ENCODE data around the gene CPNE2. TPM values are rescaled to one million over a fixed set of nuclear protein-coding genes. Genes with fewer than 3 reads are reported as not detected.

The CPNE2 gene
- total RNA-seq, 5 donors from 2014 or later (not counting 1 experiment from before 2014, with no cell fraction given) = 5.5 to 9.3 (median 6.1) TPM

- POLR2A ChIA-PET = no interaction called here
- H3K4me1 ChIP-seq (ENCODE audit: control insufficient read depth in 1 of 2, extremely low read depth in 1 of 2, insufficient read depth in 2 of 2, low read length in 2 of 2) = peaks cover 4 to 34% of the 10 kb centered on the region in 2 experiments
Observed at GRCh38 chr16:57049678-57050077, 42.7 kb upstream of the CPNE2 start.

GRCh38 chr16:57051696-57052228 is 40.6 kb upstream of the CPNE2 start:
- Histone ChIP-seq H3K36me3 (ENCODE audit: control insufficient read depth in 2 of 2, extremely low read depth in 1 of 2, insufficient read depth in 1 of 2, low read length in 1 of 2) (peaks cover 17 to 91% of the 10 kb centered on the region in 2 donors), H3K27ac (ENCODE audit: low read length) (no peak overlapping the region), H3K9me3 (no peaks in the 10 kb centered on the region), H3K27me3 (replicated peaks in 1 of 2; ENCODE audit: control insufficient read depth in 2 of 2, extremely low read depth in 1 of 2, insufficient read depth in 2 of 2, low read length in 1 of 2) (no peaks in the 10 kb centered on the region), H3K4me3 (ENCODE audit: control insufficient read depth in 1 of 2, extremely low read depth in 1 of 2, low read length in 1 of 2) (no peak overlapping the region), H3K4me1 (ENCODE audit: control insufficient read depth in 1 of 2, extremely low read depth in 1 of 2, insufficient read depth in 2 of 2, low read length in 2 of 2) (peaks cover 0 to 14% of the 10 kb centered on the region in 2 experiments)
- ATAC-seq (replicated peaks in 1 of 4) (no peak), DNase-seq (no peak)
- Mint-ChIP-seq H3K4me3 (no peak overlapping the region), H3K27me3 (no peaks in the 10 kb centered on the region), H3K27ac (peak overlapping the region; percentile 71 to 80), H3K9me3 (no peaks in the 10 kb centered on the region), H3K4me1 (peaks cover 8 to 10% (median 9%) of the 10 kb centered on the region in 3 donors), H3K36me3 (peaks cover 52% of the 10 kb centered on the region)
- ChIA-PET CTCF (interaction anchor here (0.6 to 0.8 kb wide), 3 partner anchors 45 to 88 kb away, joined by 4 to 6 read pairs (median 5); no protein-coding TSS in a partner anchor), POLR2A (interaction anchor here in 1 of 2 donors (0.6 to 0.9 kb wide), 3 partner anchors 120 to 1213 kb away, joined by 3 to 4 read pairs (median 3); no protein-coding TSS in a partner anchor)
- 60% methylated on average over 7 of the region's 11 CpGs for WGBS (ENCODE audit: insufficient coverage)

More at GRCh38 chr16:57049678-57050077, 42.7 kb upstream of the CPNE2 start:
- DNase-seq = no peak
- H3K27ac ChIP-seq (ENCODE audit: low read length) = no peak overlapping the region
- peaks cover 12 to 91% of the 10 kb centered on the region in 2 donors for H3K36me3 ChIP-seq (ENCODE audit: control insufficient read depth in 2 of 2, extremely low read depth in 1 of 2, insufficient read depth in 1 of 2, low read length in 1 of 2)
- no peaks in the 10 kb centered on the region for H3K9me3 Mint-ChIP-seq
- peaks cover 16 to 19% (median 18%) of the 10 kb centered on the region in 3 donors for H3K4me1 Mint-ChIP-seq
- CTCF ChIA-PET = no interaction called here
- H3K9me3 ChIP-seq = no peaks in the 10 kb centered on the region
- H3K27ac Mint-ChIP-seq = peak overlapping the region in 1 of 2 donors; percentile 52
- H3K36me3 Mint-ChIP-seq = peaks cover 45% of the 10 kb centered on the region
- no CpG with 5 or more reads among the region's 4 CpGs for WGBS (ENCODE audit: insufficient coverage)
- H3K4me3 ChIP-seq (ENCODE audit: control insufficient read depth in 1 of 2, extremely low read depth in 1 of 2, low read length in 1 of 2) = no peak overlapping the region
- ATAC-seq (replicated peaks in 1 of 4) = no peak
- no peaks in the 10 kb centered on the region for H3K27me3 ChIP-seq (replicated peaks in 1 of 2; ENCODE audit: control insufficient read depth in 2 of 2, extremely low read depth in 1 of 2, insufficient read depth in 2 of 2, low read length in 1 of 2)
- H3K4me3 Mint-ChIP-seq = no peak overlapping the region
- H3K27me3 Mint-ChIP-seq = no peaks in the 10 kb centered on the region

- Histone ChIP-seq H3K36me3 (ENCODE audit: control insufficient read depth in 2 of 2, extremely low read depth in 1 of 2, insufficient read depth in 1 of 2, low read length in 1 of 2) (peaks cover 17 to 91% of the 10 kb centered on the region in 2 donors), H3K9me3 (no peaks in the 10 kb centered on the region), H3K27ac (ENCODE audit: low read length) (no peak overlapping the region), H3K4me1 (ENCODE audit: control insufficient read depth in 1 of 2, extremely low read depth in 1 of 2, insufficient read depth in 2 of 2, low read length in 2 of 2) (peaks cover 0 to 8% of the 10 kb centered on the region in 2 experiments), H3K4me3 (ENCODE audit: control insufficient read depth in 1 of 2, extremely low read depth in 1 of 2, low read length in 1 of 2) (no peak overlapping the region), H3K27me3 (replicated peaks in 1 of 2; ENCODE audit: control insufficient read depth in 2 of 2, extremely low read depth in 1 of 2, insufficient read depth in 2 of 2, low read length in 1 of 2) (no peaks in the 10 kb centered on the region)
- Mint-ChIP-seq H3K4me1 (peaks cover 10 to 17% (median 10%) of the 10 kb centered on the region in 3 donors), H3K27ac (peak overlapping the region; percentile 82 to 91), H3K4me3 (no peak overlapping the region), H3K9me3 (no peaks in the 10 kb centered on the region), H3K36me3 (peaks cover 49% of the 10 kb centered on the region), H3K27me3 (no peaks in the 10 kb centered on the region)
- ChIA-PET CTCF (no interaction called here), POLR2A (interaction anchor here in 1 of 2 donors (0.6 kb wide), 1 partner anchor 106 kb away, joined by 3 read pairs; no protein-coding TSS in a partner anchor)
- ATAC-seq (replicated peaks in 1 of 4) (no peak), DNase-seq (no peak)
- 98% methylated on average over 7 of the region's 9 CpGs for WGBS (ENCODE audit: insufficient coverage)
Observed at GRCh38 chr16:57053206-57053605, 39.2 kb upstream of the CPNE2 start.

GRCh38 chr16:57054338-57054737 is 38.0 kb upstream of the CPNE2 start:
- no peak for DNase-seq
- H3K4me1 Mint-ChIP-seq = peaks cover 10 to 22% (median 11%) of the 10 kb centered on the region in 3 donors

GRCh38 chr16:57054771-57055170 is 37.6 kb upstream of the CPNE2 start:
- H3K4me1 ChIP-seq (ENCODE audit: control insufficient read depth in 1 of 2, extremely low read depth in 1 of 2, insufficient read depth in 2 of 2, low read length in 2 of 2) = peaks cover 0 to 20% of the 10 kb centered on the region in 2 experiments
- POLR2A ChIA-PET = interaction anchor here in 1 of 2 donors (0.6 kb wide), 1 partner anchor 137 kb away, joined by 5 read pairs; no protein-coding TSS in a partner anchor
- no peaks in the 10 kb centered on the region for H3K27me3 Mint-ChIP-seq
- no peaks in the 10 kb centered on the region for H3K9me3 Mint-ChIP-seq
- CTCF ChIA-PET = no interaction called here
- H3K27me3 ChIP-seq (replicated peaks in 1 of 2; ENCODE audit: control insufficient read depth in 2 of 2, extremely low read depth in 1 of 2, insufficient read depth in 2 of 2, low read length in 1 of 2) = no peaks in the 10 kb centered on the region
- no peak overlapping the region for H3K4me3 ChIP-seq (ENCODE audit: control insufficient read depth in 1 of 2, extremely low read depth in 1 of 2, low read length in 1 of 2)
- no peak overlapping the region for H3K27ac ChIP-seq (ENCODE audit: low read length)
- no peaks in the 10 kb centered on the region for H3K9me3 ChIP-seq
- peak overlapping the region; percentile 39 to 52 for H3K27ac Mint-ChIP-seq
- peaks cover 31 to 92% of the 10 kb centered on the region in 2 donors for H3K36me3 ChIP-seq (ENCODE audit: control insufficient read depth in 2 of 2, extremely low read depth in 1 of 2, insufficient read depth in 1 of 2, low read length in 1 of 2)
- H3K4me3 Mint-ChIP-seq = no peak overlapping the region
- no peak for DNase-seq
- peaks cover 49% of the 10 kb centered on the region for H3K36me3 Mint-ChIP-seq
- WGBS (ENCODE audit: insufficient coverage) = 92% methylated on average over 5 of the region's 7 CpGs
- no peak for ATAC-seq (replicated peaks in 1 of 4)
- H3K4me1 Mint-ChIP-seq = peaks cover 13 to 26% (median 15%) of the 10 kb centered on the region in 3 donors

More at GRCh38 chr16:57054338-57054737, 38.0 kb upstream of the CPNE2 start:
- Mint-ChIP-seq H3K4me3 (no peak overlapping the region), H3K27ac (peak overlapping the region; percentile 39 to 52), H3K9me3 (no peaks in the 10 kb centered on the region), H3K27me3 (no peaks in the 10 kb centered on the region), H3K36me3 (peaks cover 46% of the 10 kb centered on the region)
- peaks cover 28 to 92% of the 10 kb centered on the region in 2 donors for H3K36me3 ChIP-seq (ENCODE audit: control insufficient read depth in 2 of 2, extremely low read depth in 1 of 2, insufficient read depth in 1 of 2, low read length in 1 of 2)
- WGBS (ENCODE audit: insufficient coverage) = 77% methylated on average over 4 of the region's 5 CpGs
- no peak overlapping the region for H3K27ac ChIP-seq (ENCODE audit: low read length)
- no peak overlapping the region for H3K4me3 ChIP-seq (ENCODE audit: control insufficient read depth in 1 of 2, extremely low read depth in 1 of 2, low read length in 1 of 2)
- no peaks in the 10 kb centered on the region for H3K9me3 ChIP-seq
- ATAC-seq (replicated peaks in 1 of 4) = no peak
- CTCF ChIA-PET = no interaction called here
- peaks cover 0 to 18% of the 10 kb centered on the region in 2 experiments for H3K4me1 ChIP-seq (ENCODE audit: control insufficient read depth in 1 of 2, extremely low read depth in 1 of 2, insufficient read depth in 2 of 2, low read length in 2 of 2)
- H3K27me3 ChIP-seq (replicated peaks in 1 of 2; ENCODE audit: control insufficient read depth in 2 of 2, extremely low read depth in 1 of 2, insufficient read depth in 2 of 2, low read length in 1 of 2) = no peaks in the 10 kb centered on the region
- POLR2A ChIA-PET = no interaction called here

- no peak for DNase-seq
- Mint-ChIP-seq H3K27ac (peak overlapping the region in 1 of 2 donors; percentile 28), H3K36me3 (peaks cover 57% of the 10 kb centered on the region), H3K27me3 (no peaks in the 10 kb centered on the region), H3K9me3 (no peaks in the 10 kb centered on the region), H3K4me1 (peaks cover 20 to 35% (median 22%) of the 10 kb centered on the region in 3 donors), H3K4me3 (no peak overlapping the region)
- 85% methylated on average over 6 of the region's 6 CpGs for WGBS (ENCODE audit: insufficient coverage)
- no peaks in the 10 kb centered on the region for H3K9me3 ChIP-seq
- H3K27ac ChIP-seq (ENCODE audit: low read length) = no peak overlapping the region
- ChIA-PET CTCF (no interaction called here), POLR2A (no interaction called here)
- H3K4me1 ChIP-seq (ENCODE audit: control insufficient read depth in 1 of 2, extremely low read depth in 1 of 2, insufficient read depth in 2 of 2, low read length in 2 of 2) = peaks cover 0 to 17% of the 10 kb centered on the region in 2 experiments
- H3K4me3 ChIP-seq (ENCODE audit: control insufficient read depth in 1 of 2, extremely low read depth in 1 of 2, low read length in 1 of 2) = no peak overlapping the region
- peaks cover 30 to 96% of the 10 kb centered on the region in 2 donors for H3K36me3 ChIP-seq (ENCODE audit: control insufficient read depth in 2 of 2, extremely low read depth in 1 of 2, insufficient read depth in 1 of 2, low read length in 1 of 2)
- ATAC-seq (replicated peaks in 1 of 4) = no peak
- H3K27me3 ChIP-seq (replicated peaks in 1 of 2; ENCODE audit: control insufficient read depth in 2 of 2, extremely low read depth in 1 of 2, insufficient read depth in 2 of 2, low read length in 1 of 2) = no peaks in the 10 kb centered on the region
Observed at GRCh38 chr16:57055671-57056070, 36.7 kb upstream of the CPNE2 start.

Data from T-cell (primary cell).